PFSK-1 (cell line): ENCODE data around the gene ACE.

Source experiments
- POLR2AphosphoS5 ChIP-seq: IDR thresholded peaks from 2 replicates; pipeline ENCODE4 v1.6.1; 2012; ENCODE audit warnings: low read depth, mild to moderate bottlenecking, control low read depth, low read length, moderate library complexity
- REST ChIP-seq, 2 experiments: IDR thresholded peaks; 2 replicates each; pipeline versions ENCODE4 v1.6.1 to v1.8.0; 2011 to 2012; ENCODE audit warnings: low read depth in 2 of 2, low read length in 2 of 2, control low read depth in 1 of 2, inconsistent platforms in 1 of 2, mild to moderate bottlenecking in 1 of 2, moderate library complexity in 1 of 2; ENCODE audit not compliant: insufficient read depth in 1 of 2
- SIN3A ChIP-seq: IDR thresholded peaks from 2 replicates; pipeline ENCODE4 v1.6.1; 2012; ENCODE audit warnings: mild to moderate bottlenecking, low read length, moderate library complexity, borderline replicate concordance; ENCODE audit not compliant: insufficient read depth

- TF ChIP-seq POLR2AphosphoS5 (no peak), SIN3A (no peak), REST (IDR thresholded peaks at IDR 0.05; ENCODE audit: insufficient read depth in 1 of 2, low read depth in 2 of 2, low read length in 2 of 2) (no peak)
These were observed 33.8 kb upstream of the ACE start for GRCh38 chr17:63443053-63443452.
